ENCODE measurements around the gene ZNF224.

Gene ZNF224

DNA sequence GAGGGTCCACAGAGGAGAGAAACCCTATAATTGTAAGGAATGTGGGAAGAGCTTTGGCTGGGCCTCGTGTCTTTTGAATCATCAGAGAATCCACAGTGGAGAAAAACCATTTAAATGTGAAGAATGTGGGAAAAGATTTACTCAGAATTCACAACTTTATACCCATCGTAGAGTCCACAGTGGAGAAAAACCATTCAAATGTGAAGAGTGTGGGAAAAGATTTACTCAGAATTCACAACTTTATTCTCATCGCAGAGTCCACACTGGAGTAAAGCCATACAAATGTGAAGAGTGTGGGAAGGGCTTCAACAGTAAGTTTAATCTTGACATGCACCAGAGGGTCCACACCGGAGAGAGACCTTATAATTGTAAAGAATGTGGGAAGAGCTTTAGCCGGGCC is 37.8 kb downstream of the ZNF224 start:
- no peak for DNase-seq (ENCODE audit: low spot score)

DNA sequence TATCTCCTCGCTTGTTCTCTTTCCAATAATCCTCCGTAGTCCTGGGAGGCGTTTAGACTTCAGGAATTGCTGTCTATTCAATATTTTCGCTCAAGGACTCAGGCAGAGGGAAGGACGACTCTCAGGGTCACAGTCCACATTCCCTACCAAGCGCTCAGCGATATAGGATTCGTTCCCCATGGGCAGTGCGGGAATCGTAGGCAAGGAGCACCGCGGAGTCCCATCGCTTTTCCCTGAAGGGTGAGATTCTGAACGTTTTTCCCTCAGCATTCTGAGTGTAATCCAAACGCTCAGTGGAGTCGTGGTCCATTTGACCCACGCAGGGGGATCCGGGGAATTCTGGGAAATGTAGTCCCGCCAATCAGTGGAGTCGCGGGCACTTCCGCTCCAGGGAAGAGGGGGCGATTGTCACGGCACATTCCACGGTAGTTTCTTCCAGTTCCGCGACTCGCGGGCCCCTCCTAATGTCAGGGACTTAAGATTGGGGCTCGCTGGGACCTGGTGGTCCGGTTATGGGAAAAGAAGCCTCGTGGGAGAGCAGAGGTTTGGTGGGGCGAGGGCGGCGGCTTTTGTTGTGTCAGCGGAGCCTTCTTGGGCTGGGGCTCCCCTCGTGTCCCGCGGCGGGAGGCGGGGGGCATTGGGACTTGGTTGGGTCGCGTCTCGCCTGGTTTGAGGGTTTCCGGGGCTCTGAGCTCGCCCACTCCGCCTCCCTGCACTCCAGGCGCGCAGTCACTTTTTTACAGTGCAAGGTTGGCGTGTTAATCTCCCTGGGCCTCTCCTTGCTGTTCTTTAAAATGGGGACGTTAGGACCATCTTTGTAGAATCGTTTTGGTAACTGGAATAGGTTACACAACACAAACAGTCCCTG is 47.3 kb downstream of the ZNF224 start, which contains the start of gene ZNF234:
TSS of gene ZNF234 (plus strand) at position 364 of the 868 bp plus-strand sequence. CDS start 3,079 bp downstream, outside the sequence.
- peak; percentile 79 for DNase-seq (ENCODE audit: low spot score)

DNA sequence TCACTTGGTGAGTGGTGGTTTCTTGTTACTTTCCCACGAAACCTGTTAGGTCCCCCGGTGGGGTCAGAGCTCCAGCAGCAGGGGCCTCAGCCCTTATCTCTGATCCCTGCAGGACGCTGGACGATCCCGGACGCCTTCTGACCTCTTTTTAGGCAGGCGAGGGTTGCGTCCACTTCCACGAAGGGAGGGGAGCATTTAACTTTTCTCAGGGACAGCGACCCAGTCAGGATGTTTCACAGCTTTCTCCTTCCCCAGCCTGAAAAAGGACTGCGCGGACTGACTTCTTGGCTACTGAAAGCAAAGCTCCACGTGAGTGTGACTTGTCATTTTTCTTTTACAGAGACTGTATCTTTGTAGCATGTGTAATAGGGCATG is 47.9 kb downstream of the ZNF224 start:
- peak; percentile 25 for DNase-seq (ENCODE audit: low spot score)

DNA sequence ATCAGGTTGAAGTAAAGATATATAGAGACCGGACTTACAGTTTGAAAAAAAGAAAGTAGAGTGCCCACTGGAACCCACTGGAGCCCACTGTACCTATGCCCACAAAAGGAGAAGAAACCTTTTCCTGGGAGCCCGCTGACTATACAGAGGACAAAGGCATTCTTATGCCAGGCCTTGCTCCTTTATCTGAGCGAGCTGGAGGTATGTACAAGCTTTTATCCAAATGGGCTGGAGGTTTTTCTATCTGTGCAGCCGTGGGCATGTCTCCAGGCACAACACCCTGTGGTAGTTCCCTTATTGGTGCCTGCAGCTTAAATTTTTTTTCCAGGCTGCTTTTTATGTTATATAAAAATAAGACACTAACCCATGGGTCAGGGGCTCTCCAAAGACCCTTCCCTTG is 55.6 kb downstream of the ZNF224 start:
- no peak for DNase-seq (ENCODE audit: low spot score)

DNA sequence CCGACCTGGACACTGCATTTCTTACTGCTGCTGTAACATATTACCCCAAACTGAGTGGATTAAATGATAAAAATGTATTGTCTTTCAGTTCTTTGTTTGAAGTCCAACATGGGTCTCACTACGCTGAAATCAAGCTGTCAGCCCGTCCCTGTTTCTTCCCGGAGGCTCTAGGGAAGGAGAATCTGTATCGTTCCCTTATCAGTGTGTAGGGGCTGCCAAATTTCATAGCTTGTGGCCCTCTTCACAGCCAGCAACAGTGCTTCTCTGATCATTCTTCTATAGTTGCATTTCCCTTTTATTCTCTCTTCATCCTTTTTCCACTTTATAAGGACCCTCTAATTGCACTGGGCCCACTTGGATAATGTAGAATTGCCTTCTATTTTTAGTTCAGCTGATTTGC is 57.3 kb downstream of the ZNF224 start:
- no peak for DNase-seq (ENCODE audit: low spot score)

DNA sequence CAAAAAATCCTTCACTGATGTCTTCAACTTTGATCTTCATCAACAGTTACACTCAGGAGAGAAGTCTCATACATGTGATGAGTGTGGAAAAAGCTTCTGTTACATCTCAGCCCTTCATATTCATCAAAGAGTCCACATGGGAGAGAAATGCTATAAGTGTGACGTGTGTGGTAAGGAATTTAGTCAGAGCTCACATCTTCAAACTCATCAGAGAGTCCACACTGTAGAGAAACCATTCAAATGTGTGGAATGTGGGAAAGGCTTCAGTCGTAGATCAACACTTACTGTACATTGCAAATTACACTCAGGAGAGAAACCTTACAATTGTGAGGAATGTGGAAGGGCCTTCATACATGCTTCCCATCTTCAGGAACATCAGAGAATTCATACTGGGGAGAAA is 62.3 kb downstream of the ZNF224 start:
- DNase-seq (ENCODE audit: low spot score): no peak

Data from hematopoietic multipotent progenitor cell treated with erythropoietin and hydrocortisone succinate and interleukin-3 and kit ligand, for 15 days (in vitro differentiated cells).